Measurements from ENCODE around the gene NTSR1. TPM values are rescaled to one million over a fixed set of nuclear protein-coding genes. Genes with fewer than 3 reads are reported as not detected.

Gene NTSR1
- total RNA-seq, 4 donors from 2014 or later = 1.5 to 23.9 (median 4.7) TPM

DNA sequence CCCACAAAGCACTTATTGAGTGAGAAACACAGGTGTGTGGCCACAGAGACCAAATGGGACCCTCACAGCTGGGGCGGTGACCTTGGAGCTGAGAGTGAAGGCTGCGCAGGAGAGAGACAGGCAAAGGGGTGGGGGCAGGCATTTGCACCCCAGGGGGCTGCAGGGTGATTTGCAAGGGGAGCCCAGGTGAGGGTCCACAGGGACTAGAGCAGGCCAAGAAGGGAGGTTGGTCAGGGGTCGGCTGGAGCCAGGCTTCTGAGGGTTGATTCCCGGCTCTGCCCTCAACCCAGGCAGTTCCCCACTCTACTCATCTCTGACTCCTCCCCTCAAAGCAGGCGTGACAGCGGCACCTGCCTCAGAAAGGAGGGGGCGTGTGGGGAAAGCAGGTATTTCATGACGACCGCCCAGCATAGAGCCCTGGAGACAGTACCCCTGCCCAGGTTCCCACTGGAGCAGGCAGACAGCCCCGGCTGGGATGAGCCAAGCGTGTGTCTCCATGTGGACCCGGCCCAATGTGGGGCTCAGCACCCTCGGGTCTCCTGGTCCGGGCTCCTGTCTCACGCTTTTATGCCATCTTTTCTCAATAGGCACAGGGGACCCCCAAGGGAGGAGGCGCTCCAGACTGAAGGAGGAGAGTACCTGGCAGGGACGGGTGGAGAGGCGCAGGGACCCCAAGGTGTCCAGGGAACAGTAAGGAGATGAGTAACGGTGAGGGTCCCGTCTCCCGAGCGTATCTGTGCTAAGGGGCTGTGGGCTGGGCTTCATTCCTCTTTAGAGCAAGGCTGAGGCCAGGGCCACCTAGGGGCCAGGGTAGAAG, 84.5 kb downstream of the NTSR1 start:
- intact Hi-C loops (cut with DNase I; ENCODE audit: low total_unique reads) = loop anchor here (5.0 kb wide), 1 partner anchor 91 kb away; no protein-coding TSS in a partner anchor
- peak overlapping the region in 1 of 4 donors; percentile 34 for H3K4me3 ChIP-seq

DNA sequence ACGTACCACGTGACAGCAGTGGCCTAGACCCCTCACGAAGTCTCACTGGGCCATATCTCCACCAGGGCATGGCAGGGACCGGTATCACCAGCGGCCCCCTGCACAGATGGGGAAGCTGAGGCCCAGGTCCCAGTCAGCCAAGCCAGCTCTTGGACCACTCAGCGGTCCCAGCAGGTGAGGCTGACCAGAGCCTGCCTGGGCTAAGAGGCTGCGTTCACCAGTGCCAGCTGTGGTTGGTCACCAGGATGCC, 85.0 kb downstream of the NTSR1 start:
- H3K4me3 ChIP-seq = peak overlapping the region in 2 of 4 donors; percentile 34 to 35
- H3K9me3 ChIP-seq = no peaks in the 10 kb centered on the region
- DNase-seq = no peak
- TF ChIP-seq, protein P1, sequence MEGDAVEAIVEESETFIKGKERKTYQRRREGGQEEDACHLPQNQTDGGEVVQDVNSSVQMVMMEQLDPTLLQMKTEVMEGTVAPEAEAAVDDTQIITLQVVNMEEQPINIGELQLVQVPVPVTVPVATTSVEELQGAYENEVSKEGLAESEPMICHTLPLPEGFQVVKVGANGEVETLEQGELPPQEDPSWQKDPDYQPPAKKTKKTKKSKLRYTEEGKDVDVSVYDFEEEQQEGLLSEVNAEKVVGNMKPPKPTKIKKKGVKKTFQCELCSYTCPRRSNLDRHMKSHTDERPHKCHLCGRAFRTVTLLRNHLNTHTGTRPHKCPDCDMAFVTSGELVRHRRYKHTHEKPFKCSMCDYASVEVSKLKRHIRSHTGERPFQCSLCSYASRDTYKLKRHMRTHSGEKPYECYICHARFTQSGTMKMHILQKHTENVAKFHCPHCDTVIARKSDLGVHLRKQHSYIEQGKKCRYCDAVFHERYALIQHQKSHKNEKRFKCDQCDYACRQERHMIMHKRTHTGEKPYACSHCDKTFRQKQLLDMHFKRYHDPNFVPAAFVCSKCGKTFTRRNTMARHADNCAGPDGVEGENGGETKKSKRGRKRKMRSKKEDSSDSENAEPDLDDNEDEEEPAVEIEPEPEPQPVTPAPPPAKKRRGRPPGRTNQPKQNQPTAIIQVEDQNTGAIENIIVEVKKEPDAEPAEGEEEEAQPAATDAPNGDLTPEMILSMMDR (IDR thresholded peaks at IDR 0.05) = peak in 1 of 5 experiments; percentile 20
- no peak for TF ChIP-seq POLR2AphosphoS5 (IDR thresholded peaks at IDR 0.05)
- no peak for TF ChIP-seq EP300 (IDR thresholded peaks at IDR 0.05; ENCODE audit: low read depth)
- no peak for TF ChIP-seq POLR2A (IDR thresholded peaks at IDR 0.05)
- WGBS, 2 donors (ENCODE audit: low coverage in 1 of 2) = 45% methylated on average over 7 of the region's 7 CpGs; no CpG with 5 or more reads in 1 of the 2 donors
- H3K27me3 ChIP-seq = no peaks in the 10 kb centered on the region
- H3K4me1 ChIP-seq = peaks cover 21 to 42% (median 40%) of the 10 kb centered on the region in 4 donors
- no peaks in the 10 kb centered on the region for H3K36me3 ChIP-seq
- in situ Hi-C loops (cut with MboI; ENCODE audit: low pct_ligation_motif_present in 1 of 4, low pct_unique_long_range_greater_than_20kb in 1 of 4, low sequenced_read_pairs in 3 of 4) = loop anchor here in 2 of 4 donors (25.0 kb wide), 2 partner anchors 106 to 131 kb away; no protein-coding TSS in a partner anchor
- peak overlapping the region; percentile 94 to 97 (median 96) for H3K27ac ChIP-seq
- intact Hi-C loops (cut with DNase I; ENCODE audit: low total_unique reads) = loop anchor here (5.0 kb wide), 1 partner anchor 91 kb away; no protein-coding TSS in a partner anchor

More for the DNA sequence above, 84.5 kb downstream of the NTSR1 start:
- 76 to 95% methylated on average over 4 to 21 of the region's 22 CpGs for WGBS, 2 donors (ENCODE audit: low coverage in 1 of 2)
- TF ChIP-seq EP300 (IDR thresholded peaks at IDR 0.05; ENCODE audit: low read depth) (no peak), POLR2AphosphoS5 (IDR thresholded peaks at IDR 0.05) (no peak), POLR2A (IDR thresholded peaks at IDR 0.05) (no peak)
- TF ChIP-seq, protein P1 (IDR thresholded peaks at IDR 0.05) = no peak
- no peaks in the 10 kb centered on the region for H3K27me3 ChIP-seq
- no peaks in the 10 kb centered on the region for H3K36me3 ChIP-seq
- DNase-seq = no peak
- peaks cover 16 to 40% (median 36%) of the 10 kb centered on the region in 4 donors for H3K4me1 ChIP-seq
- peak overlapping the region; percentile 94 to 97 (median 96) for H3K27ac ChIP-seq
- no peaks in the 10 kb centered on the region for H3K9me3 ChIP-seq
- in situ Hi-C loops (cut with MboI; ENCODE audit: low pct_ligation_motif_present in 1 of 4, low pct_unique_long_range_greater_than_20kb in 1 of 4, low sequenced_read_pairs in 3 of 4) = loop anchor here in 2 of 4 donors (25.0 kb wide), 2 partner anchors 106 to 131 kb away; no protein-coding TSS in a partner anchor

DNA sequence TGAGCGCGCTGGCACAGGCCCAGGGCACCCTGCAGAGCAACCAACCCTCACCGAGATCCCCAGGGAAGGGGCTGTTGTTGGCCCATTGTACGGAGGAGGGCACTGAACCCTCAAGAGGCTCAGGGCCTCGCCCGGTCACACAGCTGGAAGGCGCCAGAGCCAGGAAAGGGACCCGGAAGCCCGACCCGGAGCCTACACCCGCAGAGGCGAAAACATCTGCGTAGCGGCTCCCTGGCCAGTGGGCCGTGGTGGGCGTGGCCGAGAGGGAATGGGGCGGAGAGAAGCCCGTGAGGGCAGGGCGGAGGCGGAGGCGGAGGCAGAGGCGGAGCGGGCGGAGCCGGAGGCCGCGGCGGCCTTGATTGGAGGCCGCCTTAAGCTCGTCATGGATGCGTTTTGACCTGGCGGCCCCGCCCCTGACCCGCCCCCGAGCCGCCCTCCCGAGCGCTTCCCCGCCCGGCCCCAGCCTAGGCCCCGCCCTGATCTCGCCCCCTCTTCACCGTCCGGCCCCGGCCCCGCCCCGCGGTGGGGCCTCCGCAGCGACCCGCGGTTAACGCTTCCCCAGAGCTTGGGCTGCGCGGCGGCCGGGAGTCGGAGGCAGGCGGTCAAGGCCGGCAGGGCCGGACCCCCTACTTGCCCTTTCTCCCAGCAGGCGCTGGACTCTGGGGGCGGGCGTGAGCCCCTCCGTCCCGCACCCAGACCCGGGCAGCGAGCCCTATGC, 85.5 kb downstream of the NTSR1 start:
- peaks cover 0 to 3% (median 1%) of the 10 kb centered on the region in 4 donors for H3K36me3 ChIP-seq
- H3K27ac ChIP-seq = peak overlapping the region; percentile 94 to 97 (median 96)
- TF ChIP-seq POLR2AphosphoS5 (IDR thresholded peaks at IDR 0.05) (peak; percentile 82 to 93 (median 83)), EP300 (IDR thresholded peaks at IDR 0.05; ENCODE audit: low read depth) (no peak), POLR2A (IDR thresholded peaks at IDR 0.05) (peak; percentile 81)
- TF ChIP-seq, protein P1 (IDR thresholded peaks at IDR 0.05) = peak in 1 of 5 experiments; percentile 6
- H3K4me1 ChIP-seq = peaks cover 21 to 46% (median 40%) of the 10 kb centered on the region in 4 donors
- in situ Hi-C loops (cut with MboI; ENCODE audit: low pct_ligation_motif_present in 1 of 4, low pct_unique_long_range_greater_than_20kb in 1 of 4, low sequenced_read_pairs in 3 of 4) (loop anchor here in 2 of 4 donors (25.0 kb wide), 2 partner anchors 107 to 132 kb away; no protein-coding TSS in a partner anchor), intact Hi-C loops (cut with DNase I; ENCODE audit: low total_unique reads) (loop anchor here (5.0 kb wide), 1 partner anchor 92 kb away; no protein-coding TSS in a partner anchor)
- no peaks in the 10 kb centered on the region for H3K27me3 ChIP-seq
- H3K9me3 ChIP-seq = no peaks in the 10 kb centered on the region
- 1% methylated on average over 23 of the region's 69 CpGs; no CpG with 5 or more reads in 1 of the 2 donors for WGBS, 2 donors (ENCODE audit: low coverage in 1 of 2)
- DNase-seq = peak; percentile 97
- H3K4me3 ChIP-seq = peak overlapping the region; percentile 64 to 87 (median 74)
